Heart right ventricle (tissue), 16 donors: Measurements from ENCODE around the gene ATP1B1. TPM values are rescaled to one million over a fixed set of nuclear protein-coding genes. Genes with fewer than 3 reads are reported as not detected.

Experiments used
- ATAC-seq, 8 donors: fragments of 200-7000 bp; cut with Tn5 transposase; one replicate each; pipeline ENCODE4 v1.9.1; 2020; ENCODE audit warnings: mild to moderate bottlenecking in 8 of 8, moderate library complexity in 8 of 8, moderate number of reproducible peaks in 1 of 8
- DNase-seq, 2 donors: peaks; one replicate each; pipeline ENCODE4 v3.0.0-alpha.2; 2020
- H3K27ac ChIP-seq, 10 donors: fragments of 200-600 bp; sonication (generic) in 2 of 10; one replicate each; pipeline versions ENCODE4 v1.5.0 to v1.8.0; 2020 to 2022; ENCODE audit warnings: mild to moderate bottlenecking in 3 of 10
- H3K27me3 ChIP-seq, 7 donors: fragments of 200-600 bp; one replicate each; pipeline ENCODE4 v1.8.0; 2021 to 2022; ENCODE audit warnings: mild to moderate bottlenecking in 2 of 7
- H3K36me3 ChIP-seq, 9 donors: fragments of 200-600 bp; sonication (generic) in 1 of 9; one replicate each; pipeline versions ENCODE4 v1.5.0 to v1.8.0; 2020 to 2022; ENCODE audit warnings: mild to moderate bottlenecking in 2 of 9
- H3K4me1 ChIP-seq, 9 donors: fragments of 200-600 bp; sonication (generic) in 1 of 9; one replicate each; pipeline versions ENCODE4 v1.5.0 to v1.8.0; 2020 to 2022; ENCODE audit warnings: mild to moderate bottlenecking in 4 of 9
- H3K4me3 ChIP-seq, 10 donors: fragments of 200-600 bp; sonication (generic) in 2 of 10; one replicate each; pipeline versions ENCODE4 v1.5.0 to v1.8.0; 2020 to 2022; ENCODE audit warnings: mild to moderate bottlenecking in 7 of 10, moderate library complexity in 2 of 10
- H3K9me3 ChIP-seq, 11 donors: fragments of 200-600 bp in 10 of 11; sonication (generic) in 2 of 11; one replicate each; pipeline versions ENCODE4 v1.5.0 to v1.8.0; 2013 to 2022; ENCODE audit warnings: mild to moderate bottlenecking in 2 of 11, control low read depth in 1 of 11, moderate library complexity in 1 of 11
- WGBS, 2 donors: extraction: QIAGEN DNeasy Blood & Tissue Kit; methylation state at CpG; one replicate each; pipeline ENCODE4 v1.1.7; 2013; ENCODE audit warnings: inconsistent platforms in 1 of 2; 5-methylcytosine and 5-hydroxymethylcytosine counted together
- intact Hi-C, 10 donors: fragments of 100-400 bp; cut with DNase I; formaldehyde crosslinking; loops; one replicate each; pipeline versions ENCODE4 v1.11.1 to v1.14.2; 2022
- polyA plus RNA-seq, 2 donors: library from polyadenylated mRNA; stranded (reverse); fragments of 200-250 nt; gene quantifications; one replicate each; pipeline ENCODE4 v1.2.3, GENCODE V29; 2013
- total RNA-seq, 10 donors: library from RNA; stranded (reverse); fragmentation: NEBNext Ultra II Directional in 3 of 10; extraction: Animal tissue kit (Norgen Biotek cat#: 25700) in 3 of 10; gene quantifications; one replicate each; pipeline versions ENCODE4 v1.2.1 to v1.2.4, GENCODE V29; 2021 to 2023
- TF ChIP-seq, protein P1 (sequence below), 9 donors: fragments of 200-600 bp; sonication (generic) in 2 of 9; IDR thresholded peaks; one replicate each; pipeline versions ENCODE4 v1.5.0 to v1.8.0; 2021 to 2022; ENCODE audit warnings: antibody characterized with exemption in 9 of 9, mild to moderate bottlenecking in 5 of 9, moderate library complexity in 1 of 9
- donor health status: Arrhythmogenic right ventricular cardiomyopathy.
- donor health status: ischemic (EF 13 %, LVEDD 7.1; RV severe dilation, severe dysfunction).
- donor health status: healthy with polysubstance abuse.
- donor health status: DM: no; HTN: yes; CAD: no.
- donor health status: DM: no; HTN: no; CAD: no.
- donor health status: ischemic (EF 25% LVEDD 6.9; RV normal size, moderate dysfunction).
- donor health status: ischemic (EF 25% LVEDD 5.7; RV mildly dilated, moderate dysfunction).
- donor health status: healthy.
- donor health status: DM: yes; HTN: yes; CAD: no.
- donor health status: Ischemic cardiomyopathy.
- donor health status: ischemic (EF 35%, LVEDD 5.7; RV mildly dilated, moderate dysfunction).
- donor health status: nonischemic (EF 11% LVEDD 7.7; RV severe dilation, severe dysfunction).
- donor health status: DM: yes; HTN: yes; CAD: no.
- donor health status: PGD.
- donor health status: ischemic (EF 29% LVEDD 5.4; RV normal size, mild dysfunction).
- donor health status: nonischemic (EF 23%, LVEDD 6.1; RV moderate dilation, normal function).

The ATP1B1 gene
- total and polyA plus RNA-seq, 12 donors: 137 to 472 (median 268) TPM

- no peak overlapping the region for H3K27ac ChIP-seq
- DNase-seq (no peak), ATAC-seq (no peak)
- 80 to 81% methylated on average over 1 of the region's 1 CpG for WGBS, 2 donors
- H3K4me3 ChIP-seq: no peak overlapping the region
- H3K4me1 ChIP-seq: no peaks in the 10 kb centered on the region
- intact Hi-C loops: no loop called here
- no peaks in the 10 kb centered on the region for H3K36me3 ChIP-seq
- no peaks in the 10 kb centered on the region for H3K27me3 ChIP-seq
- no peaks in the 10 kb centered on the region for H3K9me3 ChIP-seq
- TF ChIP-seq, protein P1, sequence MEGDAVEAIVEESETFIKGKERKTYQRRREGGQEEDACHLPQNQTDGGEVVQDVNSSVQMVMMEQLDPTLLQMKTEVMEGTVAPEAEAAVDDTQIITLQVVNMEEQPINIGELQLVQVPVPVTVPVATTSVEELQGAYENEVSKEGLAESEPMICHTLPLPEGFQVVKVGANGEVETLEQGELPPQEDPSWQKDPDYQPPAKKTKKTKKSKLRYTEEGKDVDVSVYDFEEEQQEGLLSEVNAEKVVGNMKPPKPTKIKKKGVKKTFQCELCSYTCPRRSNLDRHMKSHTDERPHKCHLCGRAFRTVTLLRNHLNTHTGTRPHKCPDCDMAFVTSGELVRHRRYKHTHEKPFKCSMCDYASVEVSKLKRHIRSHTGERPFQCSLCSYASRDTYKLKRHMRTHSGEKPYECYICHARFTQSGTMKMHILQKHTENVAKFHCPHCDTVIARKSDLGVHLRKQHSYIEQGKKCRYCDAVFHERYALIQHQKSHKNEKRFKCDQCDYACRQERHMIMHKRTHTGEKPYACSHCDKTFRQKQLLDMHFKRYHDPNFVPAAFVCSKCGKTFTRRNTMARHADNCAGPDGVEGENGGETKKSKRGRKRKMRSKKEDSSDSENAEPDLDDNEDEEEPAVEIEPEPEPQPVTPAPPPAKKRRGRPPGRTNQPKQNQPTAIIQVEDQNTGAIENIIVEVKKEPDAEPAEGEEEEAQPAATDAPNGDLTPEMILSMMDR (IDR thresholded peaks at IDR 0.05): no peak
These were observed 40.2 kb downstream of the ATP1B1 start for GRCh38 chr1:169146576-169147214.

GRCh38 chr1:169148472-169149252 lies 42.2 kb downstream of the ATP1B1 start:
- no peak overlapping the region for H3K27ac ChIP-seq
- WGBS, 2 donors: 84% methylated on average over 5 of the region's 5 CpGs
- intact Hi-C loops: no loop called here
- no peak overlapping the region for H3K4me3 ChIP-seq
- no peaks in the 10 kb centered on the region for H3K27me3 ChIP-seq
- DNase-seq (no peak), ATAC-seq (no peak)
- no peaks in the 10 kb centered on the region for H3K36me3 ChIP-seq
- peaks cover 0 to 6% (median 0%) of the 10 kb centered on the region in 9 donors for H3K4me1 ChIP-seq
- TF ChIP-seq, protein P1 (IDR thresholded peaks at IDR 0.05): no peak
- no peaks in the 10 kb centered on the region for H3K9me3 ChIP-seq

DNA sequence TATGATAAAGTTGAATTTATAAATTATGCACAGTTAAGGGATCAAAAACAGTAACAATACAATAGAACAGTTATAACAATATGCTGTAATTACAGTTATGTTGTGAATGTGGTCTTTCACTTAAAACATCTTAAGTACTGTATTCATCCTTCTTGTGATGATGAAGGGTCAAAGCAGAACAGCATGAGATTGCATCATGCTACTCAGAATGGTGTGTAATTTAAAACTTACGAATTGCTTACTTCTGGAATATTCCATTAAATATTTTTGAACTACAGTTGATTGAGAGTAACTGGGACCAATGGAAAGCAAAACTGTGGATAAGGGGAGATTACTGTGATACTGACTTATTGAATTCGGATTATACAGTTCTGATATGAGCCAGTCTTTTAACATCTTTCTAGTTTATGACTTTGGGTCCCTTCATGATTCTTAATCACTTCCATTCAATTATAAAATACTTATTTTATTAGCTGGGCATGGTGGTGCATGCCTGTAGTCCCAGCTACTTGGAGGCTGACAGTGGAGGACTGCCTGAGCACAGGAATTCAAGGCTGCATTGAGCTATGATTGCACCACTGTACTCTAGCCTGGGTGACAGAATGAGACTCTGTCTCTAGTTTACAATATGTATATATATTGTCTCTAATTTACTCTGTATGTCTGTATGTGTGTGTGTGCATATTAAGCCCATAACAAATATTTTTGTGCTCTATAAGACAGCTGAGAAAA lies 43.2 kb downstream of the ATP1B1 start:
- intact Hi-C loops: no loop called here
- ATAC-seq: no peak
- Histone ChIP-seq H3K27me3 (no peaks in the 10 kb centered on the region), H3K4me1 (peaks cover 0 to 6% (median 0%) of the 10 kb centered on the region in 9 donors), H3K9me3 (no peaks in the 10 kb centered on the region), H3K4me3 (no peak overlapping the region), H3K36me3 (no peaks in the 10 kb centered on the region), H3K27ac (no peak overlapping the region)
- DNase-seq: no peak
- TF ChIP-seq, protein P1 (IDR thresholded peaks at IDR 0.05): no peak
- WGBS, 2 donors: 90 to 94% methylated on average over 2 of the region's 2 CpGs

DNA sequence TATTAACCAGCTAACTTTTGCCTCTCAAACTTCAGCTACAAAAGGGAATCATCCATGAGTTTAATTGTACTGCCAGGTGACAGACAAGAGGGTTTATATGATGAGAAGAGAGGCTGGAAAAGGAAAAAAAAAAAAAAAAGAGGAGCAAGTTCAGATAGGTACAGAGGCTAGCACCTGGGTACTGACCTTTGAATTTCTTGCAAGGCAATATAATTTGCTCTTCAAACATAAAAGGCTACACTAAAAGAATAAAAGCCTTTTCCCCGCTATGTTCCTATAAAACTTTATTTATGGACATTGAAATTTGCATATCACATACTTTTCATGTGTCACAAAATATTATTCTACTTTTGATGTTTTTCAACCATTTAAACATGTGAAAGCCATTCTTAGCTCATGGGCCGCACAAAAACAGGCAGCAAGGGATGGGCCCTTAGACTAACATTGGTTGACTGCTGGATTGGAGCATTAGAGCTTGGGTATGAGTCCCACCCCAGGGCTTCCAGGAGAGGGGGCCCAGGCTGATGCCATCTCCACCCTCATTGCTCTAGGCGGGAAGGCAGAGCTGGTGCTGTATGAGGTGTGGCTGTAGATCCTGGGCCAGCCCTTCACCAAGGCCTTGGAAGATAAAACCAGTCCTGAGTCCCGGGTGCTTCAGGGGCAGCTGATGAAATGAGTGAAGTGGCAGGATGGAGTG lies 44.3 kb downstream of the ATP1B1 start:
- intact Hi-C loops: no loop called here
- TF ChIP-seq, protein P1 (IDR thresholded peaks at IDR 0.05): no peak
- Histone ChIP-seq H3K27ac (no peak overlapping the region), H3K36me3 (no peaks in the 10 kb centered on the region), H3K27me3 (no peaks in the 10 kb centered on the region), H3K9me3 (no peaks in the 10 kb centered on the region), H3K4me1 (peaks cover 0 to 6% (median 0%) of the 10 kb centered on the region in 9 donors), H3K4me3 (no peak overlapping the region)
- WGBS, 2 donors: 81 to 89% methylated on average over 4 of the region's 4 CpGs
- peak in 2 of 8 donors; percentile 10 to 50 for ATAC-seq
- no peak for DNase-seq
